Stimulated activated CD8-positive, alpha-beta memory T cell treated with anti-CD3 and anti-CD28 coated beads, Interleukin-4, amount 100 ng/mL, for 48 hours (primary cell): ENCODE measurements around the gene GABARAP.

Experiments
- DNase-seq: peaks from one replicate; pipeline ENCODE4 v3.0.0-alpha.2; 2020

The GABARAP gene

GRCh38 chr17:7221278-7222092 lies 20.8 kb downstream of the GABARAP start:
- no peak for DNase-seq

- DNase-seq = peak; percentile 76
These were observed 21.5 kb downstream of the GABARAP start for GRCh38 chr17:7220593-7221277.

- peak; percentile 90 for DNase-seq
These were observed 22.2 kb downstream of the GABARAP start, which contains the start of the genes ACADVL and DLG4 for GRCh38 chr17:7219812-7220592. ACADVL (plus strand) TSS chr17:7219938; CDS start chr17:7219985, 47 bp downstream. DLG4 (minus strand) TSS chr17:7219836.

- DNase-seq = no peak
These were observed 22.9 kb downstream of the GABARAP start for GRCh38 chr17:7219229-7219811.

GRCh38 chr17:7218758-7219157 lies 23.5 kb downstream of the GABARAP start:
- no peak for DNase-seq

- DNase-seq = no peak
These were observed 24.1 kb downstream of the GABARAP start for GRCh38 chr17:7218166-7218565.

GRCh38 chr17:7217113-7217987 lies 24.9 kb downstream of the GABARAP start:
- no peak for DNase-seq

- no peak for DNase-seq
These were observed 25.8 kb downstream of the GABARAP start for GRCh38 chr17:7216242-7217112.

GRCh38 chr17:7215652-7216180 lies 26.5 kb downstream of the GABARAP start:
- DNase-seq = no peak

GRCh38 chr17:7215136-7215638 lies 27.1 kb downstream of the GABARAP start:
- DNase-seq = no peak

GRCh38 chr17:7214300-7215135 lies 27.7 kb downstream of the GABARAP start:
- peak; percentile 100 for DNase-seq

GRCh38 chr17:7213895-7214299 lies 28.4 kb downstream of the GABARAP start:
- DNase-seq = no peak

- no peak for DNase-seq
These were observed 30.6 kb downstream of the GABARAP start for GRCh38 chr17:7211491-7212273.

- DNase-seq = no peak
These were observed 33.3 kb downstream of the GABARAP start for GRCh38 chr17:7208754-7209460.

- DNase-seq = no peak
These were observed 34.1 kb downstream of the GABARAP start for GRCh38 chr17:7208027-7208571.

GRCh38 chr17:7207120-7208001 lies 34.9 kb downstream of the GABARAP start:
- DNase-seq = no peak

- no peak for DNase-seq
These were observed 36.7 kb downstream of the GABARAP start for GRCh38 chr17:7205561-7205960.
